Measurements from ENCODE around the gene PRPF40B. TPM values are rescaled to one million over a fixed set of nuclear protein-coding genes. Genes with fewer than 3 reads are reported as not detected.
"Not testable (repeated sequence)": the region's sequence is repeated elsewhere in the genome, so short reads cannot be mapped to it uniquely, and the experiment has no call there.

Gene PRPF40B
- total RNA-seq, 2 donors from 2014 or later: 5.1 to 10.1 TPM

- no peaks in the 10 kb centered on the region for H3K36me3 Mint-ChIP-seq
- no peaks in the 10 kb centered on the region for H3K9me3 Mint-ChIP-seq
- DNase-seq (ENCODE audit: low spot score in 2 of 2) (no peak), ATAC-seq (no peak)
- H3K27ac Mint-ChIP-seq: peak overlapping the region in 1 of 2 donors; percentile 50
These were observed 23.4 kb upstream of the PRPF40B start for GRCh38 chr12:49599961-49600360.

GRCh38 chr12:49603721-49604120 lies 19.6 kb upstream of the PRPF40B start:
- ATAC-seq: no peak
- no peak for DNase-seq (ENCODE audit: low spot score in 2 of 2)
- H3K36me3 Mint-ChIP-seq: no peaks in the 10 kb centered on the region
- no peak overlapping the region for H3K27ac Mint-ChIP-seq
- no peaks in the 10 kb centered on the region for H3K9me3 Mint-ChIP-seq

DNA sequence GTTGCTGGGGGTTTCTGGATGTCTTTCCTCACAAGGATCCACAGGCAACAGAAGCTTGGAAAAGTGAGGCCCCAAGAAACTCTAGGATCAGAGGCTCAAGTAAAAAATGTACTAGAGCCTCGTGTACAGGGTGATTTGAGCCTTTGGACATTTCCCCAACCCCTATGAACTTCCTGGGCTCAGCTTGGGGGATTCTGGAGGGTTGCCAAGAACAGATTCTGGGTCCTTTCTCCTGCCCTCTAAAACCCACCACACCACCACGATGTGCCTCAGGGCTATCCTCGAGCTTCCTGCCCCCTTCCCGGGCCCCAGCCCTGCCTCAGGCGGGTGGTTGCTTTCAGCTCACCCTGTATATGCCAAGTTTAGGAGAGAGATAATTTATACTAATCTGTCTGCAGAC lies 18.5 kb upstream of the PRPF40B start:
- H3K27ac Mint-ChIP-seq: no peak overlapping the region
- no peak for ATAC-seq
- no peaks in the 10 kb centered on the region for H3K9me3 Mint-ChIP-seq
- peaks cover 0 to 2% of the 10 kb centered on the region in 2 donors for H3K36me3 Mint-ChIP-seq
- no peak for DNase-seq (ENCODE audit: low spot score in 2 of 2)

GRCh38 chr12:49605539-49605938 lies 17.8 kb upstream of the PRPF40B start, which contains the start of gene FAM186B:
Gene FAM186B (minus strand): TSS chr12:49605639. CDS start chr12:49605477, 162 bp downstream.
- not testable (repeated sequence) for H3K27ac Mint-ChIP-seq; ATAC-seq; H3K36me3 Mint-ChIP-seq; H3K9me3 Mint-ChIP-seq; DNase-seq (ENCODE audit: low spot score in 2 of 2)

DNA sequence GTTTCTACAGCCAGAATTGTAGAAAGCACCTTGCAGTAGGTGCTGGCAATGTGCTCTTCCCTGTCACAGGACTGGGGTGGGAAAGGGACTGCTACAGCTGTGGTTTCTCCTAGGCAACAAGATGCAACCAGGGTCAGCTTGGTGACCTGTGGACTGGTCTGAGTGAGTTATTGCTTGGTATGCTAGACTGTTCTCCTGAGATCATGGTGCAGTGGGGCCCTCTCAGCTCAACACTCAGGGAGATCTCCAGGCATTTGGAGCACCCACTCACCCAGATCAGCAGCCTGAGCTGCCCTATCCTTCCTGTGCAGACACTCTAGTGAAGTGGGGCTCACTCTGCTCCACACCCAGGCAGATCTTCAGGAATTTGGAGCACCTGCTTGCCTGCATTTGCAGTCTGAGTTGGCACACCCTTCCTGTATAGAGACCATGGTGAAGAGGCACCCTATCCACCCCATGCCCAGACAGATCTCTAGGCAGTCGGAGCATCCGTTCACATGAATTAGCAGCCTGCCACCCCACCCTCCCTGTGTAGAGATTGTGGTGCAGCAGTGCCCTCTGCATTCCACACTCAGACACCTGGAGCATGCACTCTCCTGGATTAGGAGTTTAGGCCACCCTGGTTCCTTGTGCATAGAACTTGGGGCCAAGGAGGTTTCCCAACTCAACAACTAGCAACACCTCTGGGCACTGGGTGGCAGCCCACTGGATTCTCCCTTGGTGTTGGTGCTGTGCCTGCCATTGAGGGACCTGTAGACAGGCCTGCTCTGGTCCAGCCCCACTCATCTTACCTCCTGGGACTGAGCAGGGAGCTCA lies 14.1 kb upstream of the PRPF40B start:
- peaks cover 0 to 2% of the 10 kb centered on the region in 2 donors for H3K9me3 Mint-ChIP-seq
- no peak for DNase-seq (ENCODE audit: low spot score in 2 of 2)
- H3K36me3 Mint-ChIP-seq: peaks cover 0 to 8% of the 10 kb centered on the region in 2 donors
- ATAC-seq: no peak
- no peak overlapping the region for H3K27ac Mint-ChIP-seq

DNA sequence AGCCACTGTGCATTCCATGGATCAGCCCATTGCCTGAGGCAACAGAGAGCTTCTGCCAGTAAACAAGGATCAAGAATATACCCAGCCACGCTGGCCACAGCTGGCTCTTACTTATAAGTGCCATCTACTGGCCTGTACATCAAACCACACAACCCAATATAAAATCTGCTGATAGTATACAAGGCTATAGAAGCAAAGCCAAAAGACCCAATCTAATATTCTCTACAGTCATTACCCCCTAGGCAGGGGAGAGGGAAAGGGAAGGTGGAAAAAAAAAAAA lies 13.5 kb upstream of the PRPF40B start:
- ATAC-seq (no peak), DNase-seq (ENCODE audit: low spot score in 2 of 2) (no peak)
- H3K9me3 Mint-ChIP-seq: peaks cover 0 to 4% of the 10 kb centered on the region in 2 donors
- no peak overlapping the region for H3K27ac Mint-ChIP-seq
- peaks cover 0 to 8% of the 10 kb centered on the region in 2 donors for H3K36me3 Mint-ChIP-seq

DNA sequence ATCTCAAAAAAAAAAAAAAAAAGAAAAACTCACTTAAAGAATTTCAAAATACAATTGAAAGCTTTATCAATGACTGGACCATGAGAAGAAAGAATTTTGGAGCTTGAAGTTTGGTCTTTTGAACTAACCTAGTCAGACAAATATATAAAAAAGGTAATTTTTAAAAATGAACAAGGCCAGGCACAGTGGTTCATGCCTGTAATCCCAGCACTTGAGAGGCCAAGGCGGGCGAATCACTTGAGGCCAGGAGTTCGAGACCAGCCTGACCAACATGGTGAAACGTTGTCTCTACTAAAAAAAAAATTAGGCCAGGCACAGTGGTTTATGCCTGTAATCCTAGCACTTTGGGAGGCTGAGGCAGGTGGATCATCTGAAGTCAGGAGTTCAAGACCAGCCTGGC lies 12.6 kb upstream of the PRPF40B start:
- not testable (repeated sequence) for ATAC-seq; H3K27ac Mint-ChIP-seq; H3K36me3 Mint-ChIP-seq; H3K9me3 Mint-ChIP-seq; DNase-seq (ENCODE audit: low spot score in 2 of 2)

GRCh38 chr12:49612210-49612609 lies 11.2 kb upstream of the PRPF40B start:
- Mint-ChIP-seq H3K27ac (no peak overlapping the region), H3K9me3 (peaks cover 0 to 4% of the 10 kb centered on the region in 2 donors), H3K36me3 (peaks cover 0 to 8% of the 10 kb centered on the region in 2 donors)
- ATAC-seq (no peak), DNase-seq (ENCODE audit: low spot score in 2 of 2) (no peak)

DNA sequence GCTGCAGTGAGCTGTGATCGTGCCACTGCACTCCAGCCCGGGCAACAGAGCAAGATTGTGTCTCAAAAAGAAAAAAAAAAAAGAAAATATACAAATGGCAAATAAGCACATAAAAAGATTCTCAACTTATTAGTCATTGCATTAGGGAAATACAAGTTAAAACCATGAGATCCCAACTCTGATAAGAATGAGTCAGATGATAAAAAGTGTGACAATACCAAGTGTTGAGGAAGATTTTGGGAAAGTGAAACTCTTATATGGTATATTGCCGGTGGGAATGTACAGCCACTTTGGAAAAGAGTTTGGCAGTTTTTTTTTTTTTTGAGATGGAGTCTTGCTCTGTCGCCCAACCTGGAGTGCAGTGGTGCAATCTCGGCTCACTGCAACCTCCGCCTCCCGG lies 7.6 kb upstream of the PRPF40B start:
- Mint-ChIP-seq H3K9me3 (peaks cover 0 to 4% of the 10 kb centered on the region in 2 donors), H3K27ac (no peak overlapping the region), H3K36me3 (no peaks in the 10 kb centered on the region)
- no peak for ATAC-seq
- no peak for DNase-seq (ENCODE audit: low spot score in 2 of 2)

DNA sequence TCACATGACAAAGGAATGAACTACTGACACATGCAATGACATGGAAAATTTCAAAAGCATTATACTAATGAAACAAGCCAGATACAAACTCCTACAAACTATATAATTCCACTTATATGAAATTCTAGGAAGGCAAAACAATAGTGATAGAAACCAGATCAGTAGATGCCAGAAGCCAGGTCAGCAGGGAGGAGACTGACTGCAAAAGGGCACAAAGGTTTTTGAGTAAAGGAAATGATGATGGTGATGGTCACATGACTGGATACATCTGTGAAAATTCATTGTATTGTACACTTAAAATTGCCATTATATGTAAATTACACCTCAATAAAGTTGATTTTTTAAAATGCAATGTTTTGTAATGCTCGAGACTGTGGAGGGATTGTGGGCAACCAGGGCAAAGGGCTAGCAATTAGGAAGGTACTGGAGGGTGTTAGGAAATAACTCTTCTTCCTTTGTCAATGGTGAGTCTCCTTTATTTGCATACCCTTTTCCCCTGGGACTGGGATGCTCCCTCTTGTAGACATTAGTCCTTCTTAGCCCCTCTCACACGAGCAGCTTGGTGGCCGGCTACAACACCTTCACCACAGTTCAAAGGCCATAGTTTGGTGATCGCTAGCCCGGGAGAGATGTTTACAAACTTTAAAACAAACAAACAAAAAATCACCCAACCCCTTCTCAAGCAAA lies 6.7 kb upstream of the PRPF40B start:
- Mint-ChIP-seq H3K36me3 (no peaks in the 10 kb centered on the region), H3K27ac (no peak overlapping the region), H3K9me3 (peaks cover 0 to 4% of the 10 kb centered on the region in 2 donors)
- DNase-seq (ENCODE audit: low spot score in 2 of 2) (no peak), ATAC-seq (no peak)

- Mint-ChIP-seq H3K36me3 (no peaks in the 10 kb centered on the region), H3K9me3 (peaks cover 0 to 4% of the 10 kb centered on the region in 2 donors), H3K27ac (no peak overlapping the region)
- DNase-seq (ENCODE audit: low spot score in 2 of 2): no peak
- ATAC-seq: no peak
These were observed 4.8 kb upstream of the PRPF40B start for GRCh38 chr12:49618576-49618975.

GRCh38 chr12:49619286-49619685 lies 4.1 kb upstream of the PRPF40B start:
- DNase-seq (ENCODE audit: low spot score in 2 of 2): no peak
- Mint-ChIP-seq H3K36me3 (no peaks in the 10 kb centered on the region), H3K9me3 (peaks cover 0 to 3% of the 10 kb centered on the region in 2 donors), H3K27ac (no peak overlapping the region)
- ATAC-seq: no peak

GRCh38 chr12:49621651-49622500 lies 1.5 kb upstream of the PRPF40B start:
- no peaks in the 10 kb centered on the region for H3K9me3 Mint-ChIP-seq
- DNase-seq (ENCODE audit: low spot score in 2 of 2) (no peak), ATAC-seq (no peak)
- H3K36me3 Mint-ChIP-seq: no peaks in the 10 kb centered on the region
- H3K27ac Mint-ChIP-seq: peak overlapping the region in 1 of 2 donors; percentile 84

DNA sequence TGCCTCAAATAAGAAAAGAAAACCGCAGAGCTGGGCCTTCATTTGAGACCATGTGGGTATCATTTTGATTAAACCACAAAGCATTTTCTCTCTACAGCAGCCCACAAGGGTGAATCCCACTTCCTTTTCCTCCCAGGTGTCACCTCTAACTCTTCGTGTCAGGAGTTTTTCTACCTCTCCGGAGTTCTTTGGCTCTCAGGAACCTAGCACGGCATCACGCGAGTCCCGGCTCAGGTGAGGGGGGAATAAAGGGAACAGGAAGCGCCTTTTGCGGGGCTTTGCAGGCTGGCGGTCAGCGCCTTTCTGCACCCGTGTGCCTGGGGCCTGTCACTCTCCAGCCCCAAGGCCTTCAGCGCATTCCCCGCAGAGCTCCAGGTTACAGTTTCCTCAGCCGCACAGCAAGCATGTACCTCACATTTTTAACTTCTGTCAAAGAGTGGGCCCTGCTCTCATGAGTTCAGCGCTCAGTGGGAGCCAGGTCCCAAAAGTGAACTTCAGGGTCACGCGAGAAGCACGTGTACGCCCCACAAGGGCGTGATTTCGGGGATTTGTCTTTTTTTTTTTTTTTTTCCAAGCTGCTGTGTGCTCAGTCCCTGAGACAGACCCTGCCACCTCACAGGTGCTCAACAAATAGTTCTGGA lies 740 bp upstream of the PRPF40B start:
- peak; percentile 61 to 77 for ATAC-seq
- H3K27ac Mint-ChIP-seq: peak overlapping the region; percentile 77 to 84
- no peaks in the 10 kb centered on the region for H3K36me3 Mint-ChIP-seq

DNA sequence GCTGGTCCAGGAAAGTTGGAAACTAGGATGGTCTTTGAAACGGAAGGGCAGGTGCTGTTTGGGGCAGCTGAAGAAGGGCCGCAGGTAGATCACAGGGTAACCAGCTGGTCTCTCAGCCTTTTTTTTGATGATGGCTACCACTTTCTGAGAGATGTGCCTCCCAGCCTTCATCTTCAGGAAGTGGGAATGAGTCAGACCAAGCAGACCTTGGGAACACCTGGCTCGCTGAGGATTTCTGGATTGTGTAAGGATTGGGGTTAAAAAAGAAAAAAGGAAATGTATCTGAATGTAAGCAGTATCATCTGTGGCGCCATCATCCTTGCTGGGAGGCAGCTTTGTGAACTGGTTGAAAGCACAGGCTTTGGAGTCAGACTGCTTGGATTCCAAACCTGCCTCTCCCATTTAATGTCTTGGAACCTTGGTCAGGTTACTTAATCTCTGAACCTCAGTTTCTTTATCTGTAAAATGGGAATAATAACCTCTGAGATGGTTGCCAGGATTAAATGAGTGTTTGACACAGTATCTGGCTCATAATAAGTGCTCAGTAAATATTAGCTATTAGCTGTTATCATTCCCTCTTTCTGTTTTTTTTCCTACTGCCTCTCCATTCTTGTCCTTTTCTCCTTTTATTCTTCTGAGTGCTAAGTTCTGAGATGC lies 1.7 kb downstream of the PRPF40B start:
- no peaks in the 10 kb centered on the region for H3K9me3 Mint-ChIP-seq
- no peaks in the 10 kb centered on the region for H3K36me3 Mint-ChIP-seq
- ATAC-seq (no peak), DNase-seq (ENCODE audit: low spot score in 2 of 2) (no peak)
- H3K27ac Mint-ChIP-seq: no peak overlapping the region

More for the DNA sequence above, 740 bp upstream of the PRPF40B start:
- DNase-seq (ENCODE audit: low spot score in 2 of 2): peak; percentile 57 to 73
- no peaks in the 10 kb centered on the region for H3K9me3 Mint-ChIP-seq

DNA sequence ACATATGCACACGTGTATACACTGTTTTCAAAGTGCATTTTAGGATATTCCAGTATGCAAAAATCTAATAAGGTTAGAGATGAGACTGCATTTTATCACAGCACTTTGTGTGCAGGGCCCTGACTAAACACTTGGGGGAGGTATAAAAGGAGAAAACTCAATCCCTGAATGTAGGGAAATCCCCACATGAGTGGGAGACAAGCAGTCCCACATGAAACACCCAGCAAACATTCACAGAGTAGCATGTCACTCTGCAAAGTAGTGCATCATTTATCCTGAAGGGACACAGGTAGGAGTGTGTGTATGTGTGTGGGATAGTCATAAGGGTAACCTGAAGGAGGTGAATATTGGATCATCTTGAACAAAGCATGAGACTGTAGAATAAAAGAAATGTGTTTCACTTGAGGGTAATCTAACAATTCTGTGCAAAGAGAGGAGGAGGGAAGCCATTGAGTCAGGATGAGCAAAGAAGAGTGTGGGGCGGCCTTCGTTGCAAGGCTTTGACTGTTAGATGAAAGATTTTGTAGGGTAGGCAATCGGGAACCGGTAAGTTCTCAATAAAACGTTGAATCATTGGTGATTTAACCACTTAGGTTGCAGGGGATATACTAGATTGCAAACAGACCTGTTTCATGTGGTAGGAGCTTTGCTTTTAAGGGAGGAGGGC lies 2.9 kb downstream of the PRPF40B start:
- Mint-ChIP-seq H3K36me3 (no peaks in the 10 kb centered on the region), H3K9me3 (no peaks in the 10 kb centered on the region), H3K27ac (no peak overlapping the region)
- peak; percentile 16 to 30 for ATAC-seq
- DNase-seq (ENCODE audit: low spot score in 2 of 2): no peak

All from activated naive CD4-positive, alpha-beta T cell treated with anti-CD3 and anti-CD28 coated beads, Interleukin-2, amount 50 U/mL, for 72 hours (primary cell).